Keratinocyte (primary cell): ENCODE results near the gene SDK2. TPM values are rescaled to one million over a fixed set of nuclear protein-coding genes. Genes with fewer than 3 reads are reported as not detected.

Experiments used
- DNase-seq: peaks from one replicate; pipeline ENCODE4 v3.0.0-alpha.2; 2011; ENCODE audit warnings: low read depth, missing footprints, low spot score
- FAIRE-seq: peaks from 2 replicates; lab custom pipeline; 2011; peaks lifted over from hg19 to GRCh38; lab: Jason Lieb, UNC
- H2AFZ ChIP-seq: 2 replicates; pipeline ENCODE4 v1.6.0; 2012; ENCODE audit warnings: low read length, control low read depth, inconsistent platforms; ENCODE audit not compliant: control insufficient read depth
- H3K27ac ChIP-seq: 2 replicates; pipeline ENCODE4 v1.5.1; 2011; ENCODE audit warnings: low read length; ENCODE audit not compliant: control insufficient read depth, insufficient read depth
- H3K27me3 ChIP-seq: 3 replicates; pipeline ENCODE4 v1.6.0; 2011; ENCODE audit warnings: low read length; ENCODE audit not compliant: control insufficient read depth, insufficient read depth; ENCODE audit errors: extremely low read depth
- H3K36me3 ChIP-seq, 2 experiments: 2 replicates in 1 of 2; 3 replicates in 1 of 2; pipeline ENCODE4 v1.5.1; 2011; ENCODE audit warnings: low read length in 2 of 2, mild to moderate bottlenecking in 1 of 2; ENCODE audit not compliant: control insufficient read depth in 2 of 2, insufficient read depth in 2 of 2; ENCODE audit errors: extremely low read depth in 1 of 2
- H3K4me1 ChIP-seq: 3 replicates; pipeline ENCODE4 v1.5.1; 2011; ENCODE audit warnings: low read length; ENCODE audit not compliant: control insufficient read depth, insufficient read depth; ENCODE audit errors: extremely low read depth
- H3K4me2 ChIP-seq: 3 replicates; pipeline ENCODE4 v1.6.0; 2011; ENCODE audit warnings: low read depth, low read length; ENCODE audit not compliant: control insufficient read depth, insufficient read depth; ENCODE audit errors: extremely low read depth
- H3K4me3 ChIP-seq, 3 experiments: fragments of 200-600 bp in 1 of 3; sonication (generic) in 1 of 3; 2 replicates in 2 of 3; 3 replicates in 1 of 3; pipeline ENCODE4 v1.5.1; 2011 to 2016; ENCODE audit warnings: low read length in 3 of 3, mild to moderate bottlenecking in 3 of 3, control low read depth in 2 of 3, inconsistent platforms in 1 of 3, low read depth in 1 of 3, mixed read lengths in 1 of 3, mixed run types in 1 of 3, moderate library complexity in 1 of 3; ENCODE audit not compliant: control insufficient read depth in 2 of 3, insufficient read depth in 2 of 3; ENCODE audit errors: extremely low read depth in 1 of 3
- H3K79me2 ChIP-seq: 2 replicates; pipeline ENCODE4 v1.6.0; 2012; ENCODE audit warnings: low read length; ENCODE audit not compliant: control insufficient read depth, insufficient read depth
- H3K9ac ChIP-seq: 3 replicates; pipeline ENCODE4 v1.6.0; 2011; ENCODE audit warnings: low read length; ENCODE audit not compliant: control insufficient read depth, insufficient read depth; ENCODE audit errors: extremely low read depth
- H3K9me1 ChIP-seq: 3 replicates; pipeline ENCODE4 v1.6.0; 2011; ENCODE audit warnings: low read length; ENCODE audit not compliant: control insufficient read depth, insufficient read depth; ENCODE audit errors: extremely low read depth
- H3K9me3 ChIP-seq: 2 replicates; pipeline ENCODE4 v1.5.1; 2012; ENCODE audit warnings: low read depth, low read length; ENCODE audit not compliant: control insufficient read depth
- H4K20me1 ChIP-seq: 3 replicates; pipeline ENCODE4 v1.6.0; 2011; ENCODE audit warnings: low read length; ENCODE audit not compliant: control insufficient read depth, insufficient read depth; ENCODE audit errors: extremely low read depth
- CTCF ChIP-seq, 3 experiments: IDR thresholded peaks in 1 of 3; conservative IDR thresholded peaks in 1 of 3; optimal IDR thresholded peaks in 1 of 3; 2 replicates in 2 of 3; 3 replicates in 1 of 3; pipeline versions ENCODE3 to v1.5.1; 2011; ENCODE audit warnings: low read length in 3 of 3, mild to moderate bottlenecking in 3 of 3, moderate library complexity in 2 of 3, control low read depth in 1 of 3, inconsistent platforms in 1 of 3; ENCODE audit not compliant: insufficient read depth in 2 of 3; ENCODE audit errors: extremely low read depth in 1 of 3
- EZH2 ChIP-seq: IDR thresholded peaks from one replicate; pipeline ENCODE4 v1.6.1; 2012; ENCODE audit warnings: inconsistent platforms, mild to moderate bottlenecking, low read length, moderate library complexity
- dilution Hi-C: fragments of 300-500 bp; cut with MboI; formaldehyde crosslinking; loops from one replicate; pipeline ENCODE4 v1.7.0; 2020; ENCODE audit warnings: low sequenced_read_pairs; ENCODE audit not compliant: extremely low pct_ligation_motif_present
- polyA plus RNA-seq, 5 experiments: library from polyadenylated mRNA; depleted of rRNA in 3 of 5; stranded (reverse) in 3 of 5; stranded (forward) in 1 of 5; unstranded in 1 of 5; fragments of >200 nt; gene quantifications; 1 replicate in 1 of 5; 2 replicates in 3 of 5; 3 replicates in 1 of 5; pipeline versions ENCODE4 v1.2.1 to v1.2.3, GENCODE V29; 2011 to 2012; ENCODE audit warnings: missing spikeins in 2 of 5, low read depth in 1 of 5, low replicate concordance in 1 of 5

The SDK2 gene
- polyA plus RNA-seq, 1 donor (not counting 4 experiments of a cell fraction or from before 2014, with no cell fraction given): 1.8 TPM

- no peaks in the 10 kb centered on the region for H3K9me3 ChIP-seq
- no peaks in the 10 kb centered on the region for H3K36me3 ChIP-seq
- FAIRE-seq: no peak
- H3K27ac ChIP-seq: no peak overlapping the region
- H3K9ac ChIP-seq: no peak overlapping the region
- H3K27me3 ChIP-seq: peaks cover 3% of the 10 kb centered on the region
- H4K20me1 ChIP-seq: no peaks in the 10 kb centered on the region
- dilution Hi-C loops: no loop called here
- no peak for DNase-seq
- H2AFZ ChIP-seq: no peak overlapping the region
- no peak overlapping the region for H3K4me3 ChIP-seq
- H3K4me1 ChIP-seq: peaks cover 14% of the 10 kb centered on the region
- no peaks in the 10 kb centered on the region for H3K9me1 ChIP-seq
- TF ChIP-seq EZH2 (no peak), CTCF (optimal IDR thresholded peaks at IDR 0.05 in 1 of 3, IDR thresholded peaks at IDR 0.05 in 1 of 3, conservative IDR thresholded peaks at IDR 0.05 in 1 of 3; ENCODE audit: extremely low read depth in 1 of 3, insufficient read depth in 2 of 3, low read length in 3 of 3) (no peak)
- no peaks in the 10 kb centered on the region for H3K79me2 ChIP-seq
- no peak overlapping the region for H3K4me2 ChIP-seq
These were observed 148.0 kb downstream of the SDK2 start for GRCh38 chr17:73496232-73496631.

GRCh38 chr17:73495641-73496040, 148.6 kb downstream of the SDK2 start:
- Histone ChIP-seq H3K9me1 (no peaks in the 10 kb centered on the region), H3K36me3 (no peaks in the 10 kb centered on the region), H3K79me2 (no peaks in the 10 kb centered on the region), H3K4me1 (peaks cover 14% of the 10 kb centered on the region), H3K9me3 (no peaks in the 10 kb centered on the region), H4K20me1 (no peaks in the 10 kb centered on the region), H3K4me2 (no peak overlapping the region), H2AFZ (no peak overlapping the region), H3K27me3 (peaks cover 3% of the 10 kb centered on the region), H3K9ac (no peak overlapping the region), H3K4me3 (no peak overlapping the region), H3K27ac (no peak overlapping the region)
- dilution Hi-C loops: no loop called here
- TF ChIP-seq CTCF (optimal IDR thresholded peaks at IDR 0.05 in 1 of 3, IDR thresholded peaks at IDR 0.05 in 1 of 3, conservative IDR thresholded peaks at IDR 0.05 in 1 of 3; ENCODE audit: extremely low read depth in 1 of 3, insufficient read depth in 2 of 3, low read length in 3 of 3) (no peak), EZH2 (no peak)
- FAIRE-seq (no peak), DNase-seq (no peak)
